ENCODE results near the gene DNM3.

DNM3 gene

GRCh38 chr1:172449585-172450523, 608.6 kb downstream of the DNM3 start (continued):
- TF ChIP-seq ZNF585B (tag by site-specific recombination; IDR thresholded peaks at IDR 0.05) (no peak), ZNF624 (tag by site-specific recombination; IDR thresholded peaks at IDR 0.05) (no peak), HIC1 (tag by site-specific recombination; IDR thresholded peaks at IDR 0.05) (no peak), REST (tag by site-specific recombination; IDR thresholded peaks at IDR 0.05) (no peak), ZFHX2 (tag by site-specific recombination; conservative IDR thresholded peaks at IDR 0.05) (no peak), OSR2 (tag by site-specific recombination; IDR thresholded peaks at IDR 0.05) (no peak), ZNF223 (tag by site-specific recombination; IDR thresholded peaks at IDR 0.05) (no peak), ZNF157 (tag by site-specific recombination; IDR thresholded peaks at IDR 0.05) (no peak), ZNF2 (tag by site-specific recombination; IDR thresholded peaks at IDR 0.05) (peak; percentile 49; the same call in 1 of the 2 replicates), ZNF571 (tag by site-specific recombination; IDR thresholded peaks at IDR 0.05) (no peak), ZNF19 (tag by site-specific recombination; IDR thresholded peaks at IDR 0.05; ENCODE audit: low read depth) (no peak), TRIM28 (IDR thresholded peaks at IDR 0.05; ENCODE audit: borderline replicate concordance, low read length) (peak; percentile 14; the same call in 1 of the 2 replicates), ZNF596 (tag by site-specific recombination; IDR thresholded peaks at IDR 0.05) (no peak; the same call in 1 of the 2 replicates), ZNF510 (tag by site-specific recombination; IDR thresholded peaks at IDR 0.05; ENCODE audit: insufficient replicate concordance) (no peak), ZNF521 (tag by site-specific recombination; IDR thresholded peaks at IDR 0.05) (no peak), PRDM4 (tag by site-specific recombination; IDR thresholded peaks at IDR 0.05) (no peak), ZBTB7A (tag by site-specific recombination; IDR thresholded peaks at IDR 0.05; ENCODE audit: low read depth) (no peak), ZBTB1 (tag by site-specific recombination; IDR thresholded peaks at IDR 0.05) (no peak), KLF16 (tag by site-specific recombination; IDR thresholded peaks at IDR 0.05) (no peak), ZNF660 (tag by site-specific recombination; IDR thresholded peaks at IDR 0.05) (peak; percentile 42; the same call in 1 of the 2 replicates), ZNF404 (tag by site-specific recombination; IDR thresholded peaks at IDR 0.05) (no peak), KLF7 (tag by site-specific recombination; IDR thresholded peaks at IDR 0.05; ENCODE audit: borderline replicate concordance) (no peak), ZBTB20 (tag by site-specific recombination; IDR thresholded peaks at IDR 0.05) (no peak), TCF7L2 (IDR thresholded peaks at IDR 0.05; ENCODE audit: borderline replicate concordance, low read depth, low read length) (no peak), ZNF174 (tag by site-specific recombination; IDR thresholded peaks at IDR 0.05) (no peak), WT1 (tag by site-specific recombination; IDR thresholded peaks at IDR 0.05) (no peak), ZNF513 (tag by site-specific recombination; IDR thresholded peaks at IDR 0.05) (no peak), PRDM6 (tag by site-specific recombination; IDR thresholded peaks at IDR 0.05) (no peak), GLIS2 (tag by site-specific recombination; IDR thresholded peaks at IDR 0.05) (no peak)
